ENCODE results near the gene GPC6.

DNA sequence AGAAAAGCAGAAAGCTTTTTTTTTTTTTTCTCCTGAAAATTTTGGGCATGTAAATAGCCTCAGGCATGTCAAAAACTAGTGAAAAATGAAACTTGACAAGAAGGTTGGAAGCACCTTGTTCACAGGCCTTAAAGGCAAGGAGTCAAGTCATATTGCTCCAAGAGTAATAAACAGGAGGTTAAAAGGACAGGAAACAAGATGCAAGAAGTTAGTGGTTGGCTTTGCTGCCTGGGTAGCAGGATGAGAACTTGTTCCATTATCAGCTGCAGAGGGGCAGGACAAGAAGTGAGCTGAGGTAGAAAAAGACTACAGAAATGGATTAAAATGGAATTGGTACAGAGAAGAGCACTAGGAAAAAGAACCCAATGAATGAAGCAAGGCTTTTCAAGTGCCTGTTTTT is 1010.3 kb downstream of the GPC6 start:
- TF ChIP-seq CTCF (IDR thresholded peaks at IDR 0.05; ENCODE audit: low read depth, low read length) = no peak
- no peak for TF ChIP-seq POLR2A (IDR thresholded peaks at IDR 0.05; ENCODE audit: extremely low read depth, insufficient read length)
- no peak for TF ChIP-seq MAX (IDR thresholded peaks at IDR 0.05; ENCODE audit: low read depth, low read length)

Measured in NB4 (cell line).